Subcutaneous preadipocyte (primary cell): ENCODE results near the gene MRPL9. TPM values are rescaled to one million over a fixed set of nuclear protein-coding genes. Genes with fewer than 3 reads are reported as not detected.

ENCODE experiments used
- small RNA-seq: library from RNA; depleted of rRNA; stranded (forward); fragments of <200 nt; gene quantifications from one replicate; pipeline ENCODE3, GENCODE V24; 2012
- total RNA-seq: library from RNA; depleted of rRNA; stranded (reverse); fragments of >200 nt; gene quantifications from 2 replicates; pipeline ENCODE4 v1.2.3, GENCODE V29; 2012

Gene MRPL9
- total RNA-seq, result 88.6 and 91.9 TPM in 2 replicates

DNA sequence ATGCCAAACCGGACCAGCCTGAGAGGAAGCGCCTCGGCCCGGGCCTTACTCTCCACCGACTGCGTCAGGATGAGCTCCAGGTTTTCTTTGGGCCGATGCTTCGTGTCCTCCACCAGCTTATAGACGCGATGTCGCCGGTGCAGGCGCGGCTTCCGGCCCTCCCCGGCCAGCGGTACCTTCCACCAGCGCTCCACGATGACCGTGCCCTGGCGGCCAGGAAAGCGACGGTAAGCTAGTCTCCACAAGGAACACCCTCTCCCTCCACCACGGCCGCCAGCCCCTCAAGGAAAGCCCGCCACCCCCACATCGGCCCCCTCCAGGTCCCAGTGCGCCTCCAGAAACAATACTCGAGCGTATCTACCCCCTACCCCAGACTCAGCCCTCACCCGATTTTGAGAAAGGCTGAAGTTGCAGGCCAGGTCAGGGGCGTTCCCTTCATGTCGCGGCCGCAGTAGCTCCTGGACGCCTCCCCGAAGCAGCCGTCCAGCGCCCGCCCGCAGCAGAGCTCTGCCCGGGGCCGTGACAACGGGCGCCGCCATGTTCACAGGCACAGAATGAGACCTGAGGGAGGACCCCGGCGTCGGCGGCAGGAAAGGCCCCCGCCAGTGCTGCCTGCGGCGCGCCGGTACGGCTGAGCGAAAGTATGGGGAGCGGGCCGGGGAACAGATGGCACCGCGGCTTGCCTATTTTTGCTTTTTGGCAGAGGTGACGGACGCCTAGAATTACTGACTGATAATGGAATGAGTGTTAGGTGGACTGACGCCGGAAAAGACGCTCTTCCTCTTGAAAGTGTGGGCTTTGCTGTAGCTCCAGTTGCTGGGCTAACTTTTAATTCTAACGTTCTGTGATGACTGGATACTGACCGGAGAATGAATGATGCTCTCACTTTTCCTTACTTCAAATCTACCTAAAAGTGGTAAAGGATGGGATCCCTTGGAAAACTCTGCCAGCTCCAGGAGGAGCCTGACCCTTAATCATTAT is at the start of gene MRPL9:
TSS of gene MRPL9 (minus strand) at position 556 of the 981 bp plus-strand sequence. CDS start at position 539, 17 bp downstream.

DNA sequence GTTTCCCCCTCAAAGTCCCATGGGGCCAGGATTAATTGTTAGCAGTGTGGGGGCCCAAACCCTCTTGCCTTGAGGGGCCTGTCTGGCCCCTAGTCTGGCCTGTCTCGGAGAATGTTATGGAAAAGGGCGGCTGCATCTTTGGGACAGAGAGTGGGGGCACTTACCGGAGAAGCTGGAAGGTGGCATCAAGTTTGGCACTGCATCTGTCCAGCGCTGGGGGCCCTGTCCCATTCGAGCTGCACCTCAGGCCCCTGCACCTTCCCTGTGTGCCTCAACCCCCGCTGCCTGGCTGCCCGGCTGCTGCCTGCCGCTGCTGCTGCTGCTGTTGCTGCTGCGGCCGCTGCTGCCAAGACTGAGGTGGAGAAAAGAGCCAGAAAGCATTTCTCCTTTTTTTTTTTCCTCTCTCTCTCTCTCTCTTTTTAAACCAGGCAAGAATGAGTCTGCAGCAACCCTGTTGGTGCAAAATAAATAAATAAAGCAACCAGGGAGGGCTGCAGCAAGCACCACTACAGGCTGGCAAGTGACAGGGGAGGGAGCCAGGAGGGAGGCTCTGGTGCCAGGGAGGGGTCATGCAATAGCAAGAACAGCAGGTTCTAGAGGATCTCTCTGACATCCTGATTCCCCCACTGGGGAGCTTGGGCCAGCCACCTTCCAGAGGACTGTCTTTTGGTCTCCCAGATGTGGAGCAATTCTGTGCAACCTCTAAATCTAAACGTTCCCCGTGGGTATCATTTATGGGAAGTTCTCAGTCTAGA is 41.9 kb upstream of the MRPL9 start, which contains the start of gene LINGO4:
TSS of gene LINGO4 (minus strand) at position 354 of the 755 bp plus-strand sequence. CDS start 2,715 bp downstream, outside the sequence.

DNA sequence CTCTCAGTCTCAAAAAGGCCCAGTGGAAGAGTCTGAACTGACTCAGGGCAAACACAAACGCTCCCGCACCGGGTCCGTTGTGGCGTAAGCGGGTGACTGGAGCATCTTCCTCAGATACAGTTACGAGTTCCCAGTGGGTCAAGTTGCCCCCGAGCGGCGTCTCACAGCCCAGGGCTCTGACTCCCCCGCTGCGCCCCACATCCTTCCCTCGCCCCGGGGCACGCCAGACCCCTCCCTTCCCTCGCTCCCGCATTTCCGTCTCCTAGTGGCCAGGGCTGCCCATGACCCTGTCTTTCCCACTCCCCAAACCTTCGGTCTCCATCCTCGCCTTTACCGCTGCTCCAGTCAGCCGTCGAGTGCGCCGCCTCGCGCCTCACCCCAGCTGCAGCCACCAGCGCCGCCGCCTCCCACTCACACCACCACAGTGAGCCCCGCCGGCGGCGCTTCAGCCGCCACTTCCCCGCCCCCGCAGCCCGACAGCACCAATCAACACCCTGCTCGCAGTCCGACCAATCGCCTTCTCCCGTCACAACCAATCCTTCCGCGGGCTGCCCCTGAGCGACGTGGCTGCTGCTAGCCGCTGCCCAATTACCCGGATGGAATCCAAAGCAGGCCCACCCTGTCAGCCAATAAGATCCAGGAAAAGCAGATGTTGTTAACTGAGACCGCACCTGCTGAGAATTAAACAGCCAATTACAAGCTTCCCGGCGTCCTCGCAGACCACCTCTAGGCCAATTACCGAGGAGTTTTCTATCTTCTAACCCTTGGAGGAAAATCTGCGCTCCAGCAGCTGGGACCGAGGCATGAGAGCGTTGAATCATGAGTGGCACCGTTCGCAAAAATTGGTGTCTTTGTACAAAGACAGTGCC is 27.0 kb upstream of the MRPL9 start, which contains the start of gene TDRKH:
TSS of gene TDRKH (minus strand) at position 430 of the 869 bp plus-strand sequence. CDS start 7,478 bp downstream, outside the sequence.

DNA sequence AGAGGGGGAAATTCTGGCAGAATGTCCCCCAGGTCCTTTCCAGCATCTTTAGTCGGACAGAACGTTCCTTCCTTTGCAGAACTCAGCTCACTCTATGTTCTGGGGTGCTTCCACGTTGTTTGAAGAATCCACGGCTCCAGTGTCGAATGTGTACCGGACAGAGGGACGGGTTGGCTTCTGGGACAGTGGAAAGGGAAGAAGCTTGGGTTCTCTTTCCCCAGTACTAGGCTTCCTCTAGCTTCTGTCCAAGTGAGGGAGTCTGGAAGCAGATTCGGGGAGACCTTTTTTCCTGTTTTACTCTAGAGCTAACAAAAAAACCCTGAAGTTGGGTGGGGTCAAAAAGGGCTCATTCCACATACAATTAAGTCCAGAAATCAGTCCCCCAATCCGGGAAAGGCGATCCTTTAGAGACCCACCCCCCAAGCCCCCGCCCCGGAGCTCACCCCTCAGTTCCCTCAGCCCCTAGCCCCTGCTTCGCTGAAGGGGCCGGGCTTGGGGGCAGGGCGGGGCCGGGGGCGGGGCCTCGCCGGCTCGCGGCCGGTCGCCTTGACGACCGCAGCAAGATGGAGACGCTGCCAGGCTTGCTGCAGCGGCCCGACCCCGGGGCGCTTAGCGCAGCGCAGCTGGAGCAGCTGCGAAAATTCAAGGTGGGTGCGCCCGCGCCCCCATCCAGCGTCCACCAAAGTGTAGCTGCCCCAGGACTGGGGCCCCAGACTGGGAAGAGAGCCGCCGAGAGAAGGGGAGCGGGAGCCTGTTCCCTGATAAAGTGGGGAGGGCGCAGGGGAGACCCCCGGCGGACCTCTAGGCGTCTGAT is 42.1 kb downstream of the MRPL9 start, which contains the start of gene RIIAD1:
TSS of gene RIIAD1 (plus strand) at position 549 of the 814 bp plus-strand sequence. CDS start at position 564, 15 bp downstream.

DNA sequence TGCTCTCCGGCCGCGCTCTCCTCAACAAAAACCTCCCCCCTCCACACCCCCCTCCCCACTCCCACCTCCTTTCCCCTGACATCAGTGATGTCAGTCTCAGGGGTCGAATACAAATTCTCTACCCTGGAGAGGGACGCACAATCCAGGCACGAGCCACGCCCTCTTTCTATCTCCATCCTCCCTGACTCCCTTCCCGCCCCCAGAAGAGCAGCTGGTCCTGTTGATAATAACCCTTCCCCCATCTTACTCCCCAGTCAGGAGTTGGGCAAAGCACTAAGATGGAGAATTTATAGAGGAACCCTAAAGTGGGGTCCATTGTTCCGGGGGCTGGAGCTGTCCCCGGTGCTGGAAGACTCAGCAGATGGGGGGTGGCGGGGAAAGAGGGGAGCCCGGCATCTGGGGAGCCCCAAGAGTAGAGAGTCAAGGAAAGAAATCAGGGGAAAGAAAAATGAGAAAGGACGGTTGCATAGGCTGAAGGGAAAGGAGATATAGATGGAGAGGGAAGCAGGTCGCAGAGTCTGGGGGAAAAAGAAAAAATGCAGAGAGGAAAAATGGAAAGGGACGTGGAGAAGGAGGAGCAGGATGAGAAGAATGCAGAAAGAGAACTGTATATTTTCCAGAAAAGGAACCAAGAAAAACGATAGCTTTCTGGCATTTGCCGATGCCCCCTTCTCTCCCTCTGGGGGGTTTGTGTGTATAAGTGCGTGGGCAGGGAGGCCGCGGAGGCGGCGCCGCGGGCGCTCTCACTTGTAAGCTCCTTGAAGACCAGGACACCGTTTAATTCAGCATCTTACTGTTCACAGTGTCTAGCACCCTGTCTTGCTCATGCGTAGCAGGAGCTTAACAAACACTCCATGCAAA is 46.3 kb downstream of the MRPL9 start, which contains the start of gene CELF3:
TSS of gene CELF3 (minus strand) at position 33 of the 861 bp plus-strand sequence. CDS start 783 bp downstream, outside the sequence.

Small RNAs within 50 kb of the gene (small RNA-seq; reads per million reads assigned to genes)
- not detected for gene RNU6-662P

Other genes with a start within 250 kb of the MRPL9 start
- gene TUFT1, start 223.2 kb downstream of the MRPL9 start, total RNA-seq, result 1.1 and 2.0 TPM in 2 replicates
- 28.3 and 33.2 TPM in 2 replicates for gene SNX27, start 151.4 kb downstream of the MRPL9 start, total RNA-seq
- not detected in 2 replicates for gene CELF3, start 46.7 kb downstream of the MRPL9 start, total RNA-seq
- gene RIIAD1, start 42.0 kb downstream of the MRPL9 start, total RNA-seq, result not detected in 2 replicates
- gene TDRKH, start 27.0 kb upstream of the MRPL9 start, total RNA-seq, result 1.8 and 3.5 TPM in 2 replicates
- gene LINGO4, start 41.9 kb upstream of the MRPL9 start, total RNA-seq, result not detected in 2 replicates
- not detected in 2 replicates for gene RORC, start 68.3 kb upstream of the MRPL9 start, total RNA-seq
- gene C2CD4D, start 76.3 kb upstream of the MRPL9 start, total RNA-seq, result not detected in 2 replicates
- not detected in 2 replicates for gene THEM5, start 90.2 kb upstream of the MRPL9 start, total RNA-seq
- gene THEM4, start 146.0 kb upstream of the MRPL9 start, total RNA-seq, result 11.4 and 13.1 TPM in 2 replicates
- gene S100A10, start 230.4 kb upstream of the MRPL9 start, total RNA-seq, result 147 and 245 TPM in 2 replicates